B cell (primary cell): Measurements from ENCODE around the gene SNTA1. TPM values are rescaled to one million over a fixed set of nuclear protein-coding genes. Genes with fewer than 3 reads are reported as not detected.

Experiments
- ATAC-seq: fragments of 200-7000 bp; cut with Tn5 transposase; one replicate; pipeline ENCODE4 v1.10.0; 2021; ENCODE audit warnings: low read depth, mild to moderate bottlenecking, moderate number of reproducible peaks, moderate library complexity
- CTCF ChIA-PET: fragments of 350-600 bp; sonication (Branson Sonifier 250); formaldehyde crosslinking; loops from one replicate; lab custom pipeline; 2021; ENCODE audit warnings: antibody characterized with exemption, inconsistent platforms; lab: Charles Lee
- POLR2A ChIA-PET: fragments of 350-600 bp; sonication (Branson Sonifier 250); formaldehyde crosslinking; loops from one replicate; lab custom pipeline; 2021; ENCODE audit warnings: antibody characterized with exemption; lab: Charles Lee
- DNase-seq: peaks from one replicate; pipeline ENCODE4 v3.0.0; 2013
- H2AFZ ChIP-seq: 2 replicates; pipeline ENCODE4 v1.6.1; 2012; ENCODE audit warnings: mild to moderate bottlenecking, low read depth, low read length; ENCODE audit not compliant: insufficient read depth, poor library complexity, severe bottlenecking
- H3K27ac ChIP-seq, 2 donors: 1 replicate in 1 of 2; 2 replicates in 1 of 2; pipeline ENCODE4 v1.5.1; 2012 to 2013; ENCODE audit warnings: low read length in 2 of 2, mild to moderate bottlenecking in 2 of 2, moderate library complexity in 1 of 2
- H3K27me3 ChIP-seq, 4 experiments: fragments of 200-600 bp in 1 of 4; sonication (generic) in 1 of 4; replicated peaks in 1 of 4; 1 replicate in 2 of 4; 2 replicates in 2 of 4; pipeline versions ENCODE4 v1.6.1 to v1.7.0; 2013 to 2016; ENCODE audit warnings: low read length in 3 of 4, mild to moderate bottlenecking in 2 of 4, mixed read lengths in 1 of 4, moderate library complexity in 1 of 4; ENCODE audit not compliant: insufficient read depth in 4 of 4, control insufficient read depth in 3 of 4; ENCODE audit errors: control extremely low read depth in 1 of 4
- H3K36me3 ChIP-seq, 2 experiments: replicated peaks in 1 of 2; 1 replicate in 1 of 2; 2 replicates in 1 of 2; pipeline versions ENCODE4 v1.6.1 to v1.7.1; 2013; ENCODE audit warnings: low read length in 1 of 2; ENCODE audit not compliant: insufficient read depth in 2 of 2, control insufficient read depth in 1 of 2; ENCODE audit errors: control extremely low read depth in 1 of 2, extremely low read depth in 1 of 2
- H3K4me1 ChIP-seq, 2 donors: fragments of 200-600 bp in 1 of 2; sonication (generic) in 1 of 2; 1 replicate in 1 of 2; 2 replicates in 1 of 2; pipeline versions ENCODE4 v1.5.1 to v1.6.1; 2013 to 2017; ENCODE audit warnings: low read length in 2 of 2; ENCODE audit not compliant: control insufficient read depth in 2 of 2, insufficient read depth in 2 of 2
- H3K4me2 ChIP-seq: replicated peaks from 2 replicates; pipeline ENCODE3; 2012; ENCODE audit warnings: mild to moderate bottlenecking, low read depth, low read length; ENCODE audit not compliant: poor library complexity, severe bottlenecking
- H3K4me3 ChIP-seq, 5 experiments: fragments of 200-600 bp in 1 of 5; sonication (generic) in 1 of 5; 1 replicate in 3 of 5; 2 replicates in 2 of 5; pipeline versions ENCODE4 v1.5.1 to v1.7.0; 2011 to 2016; ENCODE audit warnings: low read length in 4 of 5, mild to moderate bottlenecking in 4 of 5, low read depth in 2 of 5, control low read depth in 1 of 5, moderate library complexity in 1 of 5; ENCODE audit not compliant: insufficient read depth in 1 of 5; ENCODE audit errors: control extremely low read depth in 1 of 5, extremely low read depth in 1 of 5
- H3K79me2 ChIP-seq: fragments of 200-600 bp; sonication (generic); one replicate; pipeline ENCODE4 v1.6.0; 2016; ENCODE audit warnings: low read length; ENCODE audit not compliant: control insufficient read depth, insufficient read depth
- H3K9ac ChIP-seq: fragments of 200-600 bp; sonication (generic); 2 replicates; pipeline ENCODE4 v1.6.1; 2017; ENCODE audit warnings: mild to moderate bottlenecking, low read length, moderate library complexity
- H3K9me3 ChIP-seq, 3 donors: one replicate each; pipeline versions ENCODE4 v1.6.1 to v1.7.1; 2013; ENCODE audit warnings: low read length in 2 of 3; ENCODE audit not compliant: control insufficient read depth in 2 of 3, insufficient read depth in 1 of 3; ENCODE audit errors: control extremely low read depth in 1 of 3
- H4K20me1 ChIP-seq: 2 replicates; pipeline ENCODE4 v1.6.0; 2012; ENCODE audit warnings: mild to moderate bottlenecking, low read length; ENCODE audit not compliant: insufficient read depth, control insufficient read depth, poor library complexity, severe bottlenecking
- H3K27ac Mint-ChIP-seq: one replicate; pipeline ENCODE4 v1.8.0; 2021; ENCODE audit warnings: mixed read lengths
- H3K27me3 Mint-ChIP-seq: one replicate; pipeline ENCODE4 v1.8.0; 2021; ENCODE audit warnings: mixed read lengths
- H3K4me1 Mint-ChIP-seq: one replicate; pipeline ENCODE4 v1.8.0; 2021; ENCODE audit warnings: mixed read lengths
- H3K4me3 Mint-ChIP-seq: one replicate; pipeline ENCODE4 v1.8.0; 2021; ENCODE audit warnings: mixed read lengths
- H3K9me3 Mint-ChIP-seq: one replicate; pipeline ENCODE4 v1.8.0; 2022; ENCODE audit warnings: mixed read lengths; ENCODE audit not compliant: insufficient read depth
- EZH2 ChIP-seq: IDR thresholded peaks from 2 replicates; pipeline ENCODE4 v1.6.1; 2012; ENCODE audit warnings: borderline replicate concordance, low read depth, mild to moderate bottlenecking, moderate library complexity, low read length; ENCODE audit not compliant: insufficient read depth, poor library complexity, severe bottlenecking
- WGBS: methylation state at CpG from one replicate; pipeline ENCODE4 v1.1.5; 2013; ENCODE audit warnings: missing lambda C conversion rate; ENCODE audit not compliant: insufficient coverage; 5-methylcytosine and 5-hydroxymethylcytosine counted together
- intact Hi-C: fragments of 100-400 bp; cut with micrococcal nuclease; formaldehyde crosslinking; loops from one replicate; pipeline ENCODE4 v1.10.0; 2022
- polyA plus RNA-seq: library from polyadenylated mRNA; depleted of rRNA; stranded (reverse); fragments of >200 nt; gene quantifications from 2 replicates; pipeline ENCODE4 v1.2.3, GENCODE V29; 2012
- total RNA-seq, 2 donors: library from RNA; stranded (reverse); fragments of 120-200 nt in 1 of 2; gene quantifications; 1 replicate in 1 of 2; 2 replicates in 1 of 2; pipeline versions ENCODE4 v1.2.3 to v1.2.4, GENCODE V29; 2013 to 2022
- TF ChIP-seq, protein P1 (sequence below): fragments of 200-600 bp; IDR thresholded peaks from one replicate; pipeline ENCODE4 v1.8.0; 2022; ENCODE audit warnings: antibody characterized with exemption, mild to moderate bottlenecking

SNTA1 gene
- total and polyA plus RNA-seq, 2 donors (not counting 1 experiment from before 2014, with no cell fraction given), result 7.0 to 9.9 TPM

DNA sequence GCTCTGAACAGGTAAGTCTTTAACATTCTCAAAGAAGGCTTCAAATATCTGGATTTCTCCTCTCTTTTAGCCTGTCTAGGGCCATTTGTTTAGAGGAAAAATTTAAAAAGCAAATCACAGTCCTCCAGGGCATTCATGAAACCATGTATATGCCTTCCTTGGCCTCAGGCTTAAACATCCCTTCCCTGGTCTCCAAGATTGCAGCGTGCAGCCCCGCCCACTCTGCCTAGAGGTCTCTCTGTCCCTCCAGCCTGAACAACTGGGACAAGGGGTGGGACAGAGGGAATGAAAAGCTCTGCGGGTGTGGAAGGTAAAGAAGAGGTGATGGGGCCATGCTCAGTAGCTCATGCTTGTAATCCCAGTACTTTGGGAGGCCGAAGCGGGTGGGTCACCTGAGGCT is 36.5 kb upstream of the SNTA1 start:
- DNase-seq (no peak), ATAC-seq (no peak)
- H3K9ac ChIP-seq, result no peak overlapping the region
- no peaks in the 10 kb centered on the region for H4K20me1 ChIP-seq
- H3K4me1 Mint-ChIP-seq, result peaks cover 12% of the 10 kb centered on the region
- H3K27ac ChIP-seq, result no peak overlapping the region
- TF ChIP-seq EZH2, result no peak
- TF ChIP-seq, protein P1, sequence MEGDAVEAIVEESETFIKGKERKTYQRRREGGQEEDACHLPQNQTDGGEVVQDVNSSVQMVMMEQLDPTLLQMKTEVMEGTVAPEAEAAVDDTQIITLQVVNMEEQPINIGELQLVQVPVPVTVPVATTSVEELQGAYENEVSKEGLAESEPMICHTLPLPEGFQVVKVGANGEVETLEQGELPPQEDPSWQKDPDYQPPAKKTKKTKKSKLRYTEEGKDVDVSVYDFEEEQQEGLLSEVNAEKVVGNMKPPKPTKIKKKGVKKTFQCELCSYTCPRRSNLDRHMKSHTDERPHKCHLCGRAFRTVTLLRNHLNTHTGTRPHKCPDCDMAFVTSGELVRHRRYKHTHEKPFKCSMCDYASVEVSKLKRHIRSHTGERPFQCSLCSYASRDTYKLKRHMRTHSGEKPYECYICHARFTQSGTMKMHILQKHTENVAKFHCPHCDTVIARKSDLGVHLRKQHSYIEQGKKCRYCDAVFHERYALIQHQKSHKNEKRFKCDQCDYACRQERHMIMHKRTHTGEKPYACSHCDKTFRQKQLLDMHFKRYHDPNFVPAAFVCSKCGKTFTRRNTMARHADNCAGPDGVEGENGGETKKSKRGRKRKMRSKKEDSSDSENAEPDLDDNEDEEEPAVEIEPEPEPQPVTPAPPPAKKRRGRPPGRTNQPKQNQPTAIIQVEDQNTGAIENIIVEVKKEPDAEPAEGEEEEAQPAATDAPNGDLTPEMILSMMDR, result no peak
- CTCF ChIA-PET, result interaction anchor here (1.6 kb wide), 1 partner anchor 23 kb away, joined by 8 read pairs; no protein-coding TSS in a partner anchor
- H3K4me2 ChIP-seq, result no peak overlapping the region
- H3K4me3 ChIP-seq, result no peak overlapping the region
- POLR2A ChIA-PET, result interaction anchor here (0.6 kb wide), 1 partner anchor 241 kb away, joined by 10 read pairs; no protein-coding TSS in a partner anchor
- no peak overlapping the region for H3K27ac Mint-ChIP-seq
- intact Hi-C loops, result no loop called here
- H3K9me3 Mint-ChIP-seq, result no peaks in the 10 kb centered on the region
- H3K27me3 ChIP-seq, result no peaks in the 10 kb centered on the region
- no peaks in the 10 kb centered on the region for H3K27me3 Mint-ChIP-seq
- H3K4me3 Mint-ChIP-seq, result no peak overlapping the region
- 100% methylated on average over 1 of the region's 5 CpGs for WGBS
- H3K36me3 ChIP-seq, result no peaks in the 10 kb centered on the region
- no peaks in the 10 kb centered on the region for H3K79me2 ChIP-seq
- no peaks in the 10 kb centered on the region for H3K9me3 ChIP-seq
- no peak overlapping the region for H2AFZ ChIP-seq
- peaks cover 10% of the 10 kb centered on the region in 2 donors for H3K4me1 ChIP-seq

DNA sequence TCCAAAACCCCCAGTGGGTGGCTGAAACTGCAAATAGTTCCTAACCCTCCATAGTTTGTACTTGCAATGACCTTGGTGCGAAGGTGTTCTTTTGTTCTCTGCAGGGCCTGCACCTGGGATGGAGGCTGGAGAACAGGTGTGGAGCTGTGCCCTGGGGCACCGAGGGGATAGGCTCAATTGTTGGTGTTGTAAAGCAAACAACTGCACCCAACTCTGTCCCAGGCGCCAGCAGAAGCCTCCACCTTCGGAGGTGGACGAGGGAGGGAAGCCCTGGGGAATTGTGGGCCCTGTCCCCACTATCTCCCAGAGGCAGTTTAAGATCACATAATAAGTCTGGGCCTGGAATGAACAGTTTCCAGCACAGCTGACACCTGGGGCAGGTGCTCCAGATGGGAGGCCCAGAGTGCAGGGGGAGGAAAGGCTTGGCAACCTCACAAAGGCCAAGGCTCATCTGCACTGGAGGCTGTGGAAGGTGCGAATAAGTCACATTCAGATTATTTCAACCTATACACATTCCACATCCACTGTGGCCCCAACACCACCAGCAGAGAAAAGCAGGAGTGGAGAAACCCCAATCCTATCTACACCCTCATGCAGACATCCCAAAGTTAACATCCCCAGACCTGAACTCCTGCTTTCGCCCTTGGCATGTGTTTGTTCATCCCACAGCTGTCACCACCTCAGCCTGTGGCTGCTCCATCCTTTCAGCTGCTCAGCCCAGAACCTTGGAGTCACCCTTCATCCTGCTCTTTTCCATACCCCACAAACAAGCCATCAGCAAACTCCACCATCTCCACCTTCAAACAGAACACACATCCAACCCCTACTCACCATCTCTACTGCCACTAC is 34.0 kb upstream of the SNTA1 start:
- H3K27ac ChIP-seq, result no peak overlapping the region
- no peak overlapping the region for H2AFZ ChIP-seq
- Mint-ChIP-seq H3K4me1 (peaks cover 12% of the 10 kb centered on the region), H3K4me3 (no peak overlapping the region), H3K27me3 (no peaks in the 10 kb centered on the region), H3K27ac (no peak overlapping the region), H3K9me3 (no peaks in the 10 kb centered on the region)
- intact Hi-C loops, result no loop called here
- no peak for DNase-seq
- ChIA-PET CTCF (no interaction called here), POLR2A (no interaction called here)
- H3K27me3 ChIP-seq, result no peaks in the 10 kb centered on the region
- H4K20me1 ChIP-seq, result no peaks in the 10 kb centered on the region
- no peak overlapping the region for H3K4me3 ChIP-seq
- H3K4me2 ChIP-seq, result no peak overlapping the region
- H3K36me3 ChIP-seq, result no peaks in the 10 kb centered on the region
- no peak for ATAC-seq
- H3K9me3 ChIP-seq, result no peaks in the 10 kb centered on the region
- no peak overlapping the region for H3K9ac ChIP-seq
- H3K4me1 ChIP-seq, result peaks cover 10% of the 10 kb centered on the region in 2 donors
- H3K79me2 ChIP-seq, result no peaks in the 10 kb centered on the region
- WGBS, result 85% methylated on average over 6 of the region's 7 CpGs
- no peak for TF ChIP-seq EZH2
- TF ChIP-seq, protein P1, result no peak
